ENCODE data around the gene CEP83.

- TF ChIP-seq CTCF (IDR thresholded peaks at IDR 0.05) (no peak), EZH2 (IDR thresholded peaks at IDR 0.05; ENCODE audit: borderline replicate concordance, insufficient read depth, low read depth, low read length, poor library complexity, severe bottlenecking) (no peak)
Measured at GRCh38 chr12:94426049-94426448, 33.6 kb downstream of the CEP83 start.
